ENCODE data around the gene RAX. TPM values are rescaled to one million over a fixed set of nuclear protein-coding genes. Genes with fewer than 3 reads are reported as not detected.

The RAX gene
- polyA plus RNA-seq, 1 experiment, result not detected

GRCh38 chr18:59249199-59249774, 24.0 kb downstream of the RAX start:
- POLR2A ChIA-PET, result no interaction called here
- CTCF ChIA-PET, result interaction anchor here (0.6 to 4.5 kb wide), 33 partner anchors 10 to 738 kb away, joined by 3 to 100 read pairs (median 4); partner anchors contain the start of genes CPLX4 and LMAN1

GRCh38 chr18:59246796-59247195, 26.5 kb downstream of the RAX start:
- Histone ChIP-seq H3K4me3 (ENCODE audit: low read depth, low read length) (no peak overlapping the region), H3K36me3 (ENCODE audit: control insufficient read depth, insufficient read depth, low read length) (no peaks in the 10 kb centered on the region), H3K27me3 (ENCODE audit: control insufficient read depth, insufficient read depth, low read length) (peaks cover 5% of the 10 kb centered on the region; the same call in 1 of the 2 replicates)
- CTCF ChIA-PET, result no interaction called here
- POLR2A ChIA-PET, result no interaction called here
- DNase-seq (ENCODE audit: low read depth), result no peak
- TF ChIP-seq CTCF (IDR thresholded peaks at IDR 0.05; ENCODE audit: insufficient read depth, low read depth, low read length), result no peak

More at GRCh38 chr18:59249199-59249774, 24.0 kb downstream of the RAX start:
- peak; percentile 47 for DNase-seq (ENCODE audit: low read depth)
- TF ChIP-seq CTCF (IDR thresholded peaks at IDR 0.05; ENCODE audit: insufficient read depth, low read depth, low read length), result peak; percentile 83
- no peaks in the 10 kb centered on the region for H3K36me3 ChIP-seq (ENCODE audit: control insufficient read depth, insufficient read depth, low read length)
- no peak overlapping the region for H3K4me3 ChIP-seq (ENCODE audit: low read depth, low read length)
- peaks cover 5% of the 10 kb centered on the region; the same call in 1 of the 2 replicates for H3K27me3 ChIP-seq (ENCODE audit: control insufficient read depth, insufficient read depth, low read length)

- POLR2A ChIA-PET, result no interaction called here
- H3K27me3 ChIP-seq (ENCODE audit: control insufficient read depth, insufficient read depth, low read length), result peaks cover 5% of the 10 kb centered on the region; the same call in 1 of the 2 replicates
- H3K36me3 ChIP-seq (ENCODE audit: control insufficient read depth, insufficient read depth, low read length), result no peaks in the 10 kb centered on the region
- no peak for DNase-seq (ENCODE audit: low read depth)
- CTCF ChIA-PET, result no interaction called here
- H3K4me3 ChIP-seq (ENCODE audit: low read depth, low read length), result no peak overlapping the region
- no peak for TF ChIP-seq CTCF (IDR thresholded peaks at IDR 0.05; ENCODE audit: insufficient read depth, low read depth, low read length)
Measured at GRCh38 chr18:59242906-59243305, 30.3 kb downstream of the RAX start.

GRCh38 chr18:59239642-59240041, 33.6 kb downstream of the RAX start:
- peaks cover 1% of the 10 kb centered on the region; the same call in 1 of the 2 replicates for H3K27me3 ChIP-seq (ENCODE audit: control insufficient read depth, insufficient read depth, low read length)
- DNase-seq (ENCODE audit: low read depth), result no peak
- POLR2A ChIA-PET, result no interaction called here
- TF ChIP-seq CTCF (IDR thresholded peaks at IDR 0.05; ENCODE audit: insufficient read depth, low read depth, low read length), result no peak
- H3K36me3 ChIP-seq (ENCODE audit: control insufficient read depth, insufficient read depth, low read length), result no peaks in the 10 kb centered on the region
- H3K4me3 ChIP-seq (ENCODE audit: low read depth, low read length), result no peak overlapping the region
- CTCF ChIA-PET, result interaction anchor here (1.1 to 2.4 kb wide), 2 partner anchors 9 to 10 kb away, joined by 3 to 9 read pairs; no protein-coding TSS in a partner anchor

- H3K27me3 ChIP-seq (ENCODE audit: control insufficient read depth, insufficient read depth, low read length), result peaks cover 1% of the 10 kb centered on the region; the same call in 1 of the 2 replicates
- ChIA-PET POLR2A (no interaction called here), CTCF (interaction anchor here (1.8 to 2.4 kb wide), 2 partner anchors 11 to 164 kb away, joined by 6 to 9 read pairs; no protein-coding TSS in a partner anchor)
- H3K4me3 ChIP-seq (ENCODE audit: low read depth, low read length), result no peak overlapping the region
- no peak for TF ChIP-seq CTCF (IDR thresholded peaks at IDR 0.05; ENCODE audit: insufficient read depth, low read depth, low read length)
- peak; percentile 37 for DNase-seq (ENCODE audit: low read depth)
- no peaks in the 10 kb centered on the region for H3K36me3 ChIP-seq (ENCODE audit: control insufficient read depth, insufficient read depth, low read length)
Measured at GRCh38 chr18:59238385-59238784, 34.9 kb downstream of the RAX start.
